Stimulated activated CD4-positive, alpha-beta T cell treated with anti-CD3 and anti-CD28 coated beads, Interleukin-1b, Interleukin-23, amount 100 ng/mL, for 24 hours (primary cell): ENCODE data around the gene IL10RB.
"Not testable (repeated sequence)": the region's sequence is repeated elsewhere in the genome, so short reads cannot be mapped to it uniquely, and the experiment has no call there.

Experiments used
- DNase-seq, 4 experiments: peaks; one replicate each; pipeline ENCODE4 v3.0.0-alpha.2; 2020; ENCODE audit warnings: low read depth in 4 of 4, low spot score in 1 of 4

IL10RB gene

GRCh38 chr21:33300701-33301631 lies 34.8 kb downstream of the IL10RB start:
- no peak for DNase-seq

- DNase-seq = no peak
These were observed 35.5 kb downstream of the IL10RB start for GRCh38 chr21:33301632-33302002.

GRCh38 chr21:33302055-33302454 lies 35.9 kb downstream of the IL10RB start:
- DNase-seq = no peak

DNA sequence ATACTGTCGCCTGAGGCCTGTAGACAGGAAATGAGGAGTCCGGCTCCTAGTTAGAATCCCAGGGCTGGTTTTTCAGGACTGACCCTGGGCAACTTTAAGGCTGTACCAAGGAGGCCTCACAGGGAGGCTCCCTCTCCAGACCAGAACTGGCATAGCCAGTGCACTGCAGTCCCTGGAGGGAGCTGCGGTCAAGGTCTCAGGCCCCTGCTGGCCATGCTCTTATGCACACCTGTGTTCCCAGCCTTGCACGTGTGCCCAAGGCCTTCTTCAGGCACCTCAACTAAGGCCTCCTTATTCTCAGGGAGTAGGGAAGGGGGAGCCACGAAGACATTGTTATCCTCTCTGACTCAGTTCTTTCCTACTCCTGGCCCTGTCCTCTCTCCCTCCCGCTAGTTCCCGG lies 36.6 kb downstream of the IL10RB start:
- no peak for DNase-seq

DNA sequence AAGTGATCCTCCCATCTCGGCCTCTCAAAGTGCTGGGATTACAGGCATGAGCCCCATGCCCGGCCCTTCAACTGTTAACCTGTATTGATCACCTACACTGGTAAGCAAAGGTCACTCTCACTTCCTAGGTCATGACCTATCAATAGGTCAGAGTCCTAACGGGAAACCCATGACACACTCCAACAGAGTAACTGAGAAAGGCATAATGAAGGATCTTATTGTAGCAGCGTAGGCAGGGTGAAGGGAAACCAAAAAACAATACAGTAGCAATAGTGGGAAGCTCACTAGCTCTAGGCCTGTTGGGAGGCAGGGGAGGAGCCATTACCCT lies 39.1 kb downstream of the IL10RB start:
- DNase-seq = no peak

- no peak for DNase-seq
These were observed 39.8 kb downstream of the IL10RB start for GRCh38 chr21:33305938-33306337.

- no peak for DNase-seq
These were observed 42.7 kb downstream of the IL10RB start for GRCh38 chr21:33308586-33309490.

DNA sequence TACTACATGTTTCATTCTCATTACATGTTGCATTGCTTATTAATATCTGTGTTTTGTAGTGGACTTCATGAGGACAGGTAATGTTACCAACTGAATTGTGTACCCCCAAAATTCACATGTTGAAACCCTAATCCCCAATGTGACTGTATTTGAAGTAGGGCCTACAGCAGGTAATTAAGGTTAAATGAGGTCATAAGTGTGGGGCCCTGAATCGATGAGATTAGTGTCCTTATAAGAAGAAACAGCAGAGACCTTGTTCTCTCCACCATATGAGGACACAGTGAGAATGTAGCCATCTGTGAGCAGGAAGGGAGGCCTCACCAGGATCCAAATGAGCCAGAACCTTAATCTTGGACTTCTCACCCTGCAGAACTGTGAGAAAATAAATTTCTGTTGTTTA lies 43.6 kb downstream of the IL10RB start:
- no peak for DNase-seq

- DNase-seq = no peak
These were observed 46.0 kb downstream of the IL10RB start for GRCh38 chr21:33312121-33312520.

DNA sequence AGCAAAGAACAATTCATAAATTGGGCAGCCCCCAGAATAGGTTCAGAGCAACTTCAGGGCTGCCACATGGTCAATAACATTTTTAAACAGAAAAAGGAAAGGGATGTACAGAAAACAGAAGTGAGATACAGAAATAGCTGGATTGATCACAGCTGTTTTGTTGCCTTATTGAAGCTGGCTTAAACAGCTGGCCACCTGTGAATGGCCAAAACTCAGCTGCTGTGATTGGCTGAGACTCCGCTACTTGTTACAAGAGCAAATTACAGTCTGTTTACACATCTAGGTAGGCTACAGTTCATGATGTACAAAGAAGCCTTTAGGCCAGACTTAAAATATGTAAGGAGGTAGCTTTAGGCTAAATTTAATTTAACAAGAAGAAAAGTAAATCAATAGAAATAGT lies 47.0 kb downstream of the IL10RB start:
- DNase-seq = no peak

DNA sequence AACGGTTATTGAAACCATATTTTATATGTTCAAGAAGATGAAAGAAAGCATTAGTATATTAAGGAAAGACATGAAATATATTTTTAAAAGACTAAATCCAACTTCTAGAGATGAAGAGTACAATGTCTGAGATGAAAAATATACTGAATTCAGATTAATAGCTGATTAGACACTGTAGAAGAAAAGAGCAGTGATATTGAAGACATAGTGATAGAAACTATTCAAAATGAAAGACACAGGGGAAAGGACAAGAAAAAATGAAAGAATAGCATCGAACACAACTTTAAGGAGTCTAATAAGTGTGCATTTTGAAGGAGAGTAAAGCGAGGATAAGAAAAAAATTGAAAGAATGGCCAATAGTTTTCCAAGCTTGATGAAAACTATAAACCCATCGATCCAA lies 47.4 kb downstream of the IL10RB start:
- DNase-seq = no peak

DNA sequence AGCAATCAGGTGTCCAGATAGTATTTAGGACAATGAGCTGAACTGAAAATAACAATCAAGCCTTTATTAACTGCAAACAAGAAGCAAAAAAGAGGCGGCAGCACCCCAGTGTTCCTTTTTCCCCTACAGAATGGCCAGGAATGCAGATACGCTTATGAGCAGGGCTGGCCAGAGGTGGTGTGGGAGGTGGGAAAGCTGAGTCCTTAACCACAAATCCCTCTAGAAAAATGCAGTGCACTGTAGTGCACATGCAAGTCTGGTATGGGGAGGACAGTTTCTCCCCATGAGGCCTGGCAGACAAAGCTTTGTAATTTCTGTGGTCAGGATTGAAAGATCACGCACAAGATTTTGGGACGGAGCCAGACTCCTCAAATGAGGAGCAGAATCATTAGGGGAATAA lies 47.9 kb downstream of the IL10RB start:
- no peak for DNase-seq

DNA sequence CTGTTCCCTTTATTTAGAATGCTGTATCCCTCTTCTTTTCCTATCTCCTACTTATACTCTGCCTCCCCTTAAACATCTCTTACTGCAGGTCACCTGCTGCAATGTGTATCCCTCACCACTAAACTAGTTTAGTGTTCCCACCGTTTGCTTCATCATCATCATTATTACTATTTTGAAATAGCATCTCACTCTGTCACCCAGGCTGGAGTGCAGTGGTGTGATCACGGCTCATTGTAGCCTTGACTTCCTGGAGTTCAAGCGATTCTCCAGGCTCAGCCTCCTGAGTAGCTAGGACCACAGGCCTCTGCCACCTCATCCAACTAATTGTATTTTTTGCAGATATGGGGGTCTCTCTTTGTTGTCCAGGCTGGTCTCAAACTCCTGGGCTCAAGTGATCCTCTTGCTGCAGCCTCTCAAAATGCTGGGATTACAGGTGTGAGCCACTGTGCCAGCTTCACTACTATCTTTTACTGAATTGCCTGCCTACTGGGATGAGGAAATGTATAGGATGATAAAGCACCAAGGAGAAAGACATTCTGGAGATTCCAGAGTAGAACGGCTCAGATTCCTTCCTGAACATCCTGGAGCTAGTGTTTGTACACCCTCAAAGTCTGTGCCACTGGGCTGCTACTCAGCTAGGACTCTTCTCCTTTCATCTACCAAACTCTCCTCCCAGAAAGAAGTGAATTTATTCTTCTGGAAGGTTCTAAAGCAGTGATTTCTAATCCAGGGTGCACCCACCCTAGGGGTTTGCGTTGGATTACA lies 50.0 kb downstream of the IL10RB start:
- no peak for DNase-seq

- DNase-seq = no peak
These were observed 51.0 kb downstream of the IL10RB start for GRCh38 chr21:33317145-33317544.

GRCh38 chr21:33317786-33318486 lies 51.8 kb downstream of the IL10RB start:
- DNase-seq = no peak

DNA sequence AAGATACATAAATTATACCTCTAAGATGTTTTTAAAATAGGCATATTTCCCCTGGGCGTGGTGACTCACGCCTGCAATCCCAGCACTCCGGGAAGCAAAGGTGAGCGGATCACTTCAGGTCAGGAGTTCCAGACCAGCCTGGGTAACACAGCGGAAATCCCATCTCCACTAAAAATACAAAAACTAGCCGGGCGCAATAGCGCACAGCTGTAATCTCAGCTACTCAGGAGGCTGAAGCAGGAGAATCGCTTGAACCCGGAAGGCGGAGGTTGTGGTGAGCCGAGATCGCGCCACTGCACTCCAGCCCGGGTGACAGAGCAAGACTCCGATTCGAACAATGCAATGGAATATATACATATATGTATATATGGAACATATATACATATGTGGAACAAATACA lies 54.8 kb downstream of the IL10RB start:
- DNase-seq = not testable (repeated sequence)

GRCh38 chr21:33323610-33324009 lies 57.4 kb downstream of the IL10RB start:
- DNase-seq = not testable (repeated sequence)

GRCh38 chr21:33324291-33325221 lies 58.4 kb downstream of the IL10RB start, which contains the start of gene IFNAR1:
Gene IFNAR1, plus strand, starts transcription at chr21:33324970. Its CDS starts 86 bp downstream, at chr21:33325056.
- DNase-seq = peak; percentile 97 to 99 (median 98)

- peak; percentile 32 to 54 (median 52) for DNase-seq
These were observed 59.3 kb downstream of the IL10RB start for GRCh38 chr21:33325222-33326067.
